Astrocyte (in vitro differentiated cells and primary cell): ENCODE results near the gene MCOLN1. TPM values are rescaled to one million over a fixed set of nuclear protein-coding genes. Genes with fewer than 3 reads are reported as not detected.

Source experiments
- DNase-seq: peaks from one replicate; pipeline ENCODE4 v3.0.0-alpha.2; 2010; ENCODE audit warnings: low read depth
- FAIRE-seq: peaks from 2 replicates; lab custom pipeline; 2011; peaks lifted over from hg19 to GRCh38; lab: Jason Lieb, UNC
- H2AFZ ChIP-seq: 2 replicates; pipeline ENCODE4 v1.6.0; 2012; ENCODE audit warnings: low read depth, low read length, inconsistent platforms
- H3K27ac ChIP-seq: 2 replicates; pipeline ENCODE4 v1.5.1; 2011; ENCODE audit warnings: low read depth, low read length, inconsistent platforms
- H3K27me3 ChIP-seq: 2 replicates; pipeline ENCODE4 v1.6.0; 2011; ENCODE audit warnings: low read length, inconsistent platforms; ENCODE audit not compliant: insufficient read depth
- H3K36me3 ChIP-seq: 2 replicates; pipeline ENCODE4 v1.5.1; 2011; ENCODE audit warnings: low read length, inconsistent platforms; ENCODE audit not compliant: insufficient read depth
- H3K4me1 ChIP-seq: 2 replicates; pipeline ENCODE4 v1.5.1; 2011; ENCODE audit warnings: low read length, inconsistent platforms; ENCODE audit not compliant: insufficient read depth
- H3K4me2 ChIP-seq: 2 replicates; pipeline ENCODE4 v1.6.0; 2012; ENCODE audit warnings: low read length, inconsistent platforms
- H3K4me3 ChIP-seq: 2 replicates; pipeline ENCODE4 v1.5.1; 2011; ENCODE audit warnings: low read depth, mild to moderate bottlenecking, low read length, inconsistent platforms; ENCODE audit not compliant: insufficient read depth
- H3K79me2 ChIP-seq: 2 replicates; pipeline ENCODE4 v1.6.0; 2012; ENCODE audit warnings: mild to moderate bottlenecking, low read length, inconsistent platforms; ENCODE audit not compliant: insufficient read depth
- H3K9ac ChIP-seq: 2 replicates; pipeline ENCODE4 v1.6.0; 2012; ENCODE audit warnings: mild to moderate bottlenecking, low read length, inconsistent platforms
- H3K9me3 ChIP-seq: 2 replicates; pipeline ENCODE4 v1.5.1; 2012; ENCODE audit warnings: low read depth, mild to moderate bottlenecking, low read length, inconsistent platforms; ENCODE audit not compliant: insufficient read depth
- H4K20me1 ChIP-seq: 2 replicates; pipeline ENCODE4 v1.6.0; 2012; ENCODE audit warnings: low read length, inconsistent platforms; ENCODE audit not compliant: insufficient read depth
- H3K27ac Mint-ChIP-seq: one replicate; pipeline ENCODE4 v1.8.0; 2021; ENCODE audit warnings: mild to moderate bottlenecking, mixed read lengths; ENCODE audit not compliant: unreplicated experiment
- H3K27me3 Mint-ChIP-seq: one replicate; pipeline ENCODE4 v1.8.0; 2021; ENCODE audit warnings: low read depth, mixed read lengths; ENCODE audit not compliant: unreplicated experiment
- H3K36me3 Mint-ChIP-seq: one replicate; pipeline ENCODE4 v1.8.0; 2021; ENCODE audit warnings: low read depth, mixed read lengths; ENCODE audit not compliant: unreplicated experiment
- H3K4me1 Mint-ChIP-seq: one replicate; pipeline ENCODE4 v1.8.0; 2021; ENCODE audit warnings: low read depth, mixed read lengths; ENCODE audit not compliant: unreplicated experiment
- H3K4me3 Mint-ChIP-seq: one replicate; pipeline ENCODE4 v1.8.0; 2021; ENCODE audit warnings: mild to moderate bottlenecking, moderate library complexity, mixed read lengths; ENCODE audit not compliant: unreplicated experiment
- H3K9me3 Mint-ChIP-seq: one replicate; pipeline ENCODE4 v1.8.0; 2021; ENCODE audit warnings: mild to moderate bottlenecking, mixed read lengths; ENCODE audit not compliant: unreplicated experiment
- EZH2 ChIP-seq: IDR thresholded peaks from 2 replicates; pipeline ENCODE4 v1.6.1; 2012; ENCODE audit warnings: mild to moderate bottlenecking, low read length, inconsistent platforms; ENCODE audit not compliant: insufficient read depth
- total RNA-seq: library from RNA; stranded (reverse); gene quantifications from 2 replicates; pipeline ENCODE4 v1.2.1, GENCODE V29; 2021
- TF ChIP-seq, protein P1 (sequence below): IDR thresholded peaks from 2 replicates; pipeline ENCODE4 v1.5.1; 2011; ENCODE audit warnings: low read depth, mild to moderate bottlenecking, inconsistent platforms, low read length, moderate library complexity; ENCODE audit not compliant: insufficient read depth

Gene MCOLN1
- total RNA-seq, 1 donor from 2014 or later = 26.2 TPM

DNA sequence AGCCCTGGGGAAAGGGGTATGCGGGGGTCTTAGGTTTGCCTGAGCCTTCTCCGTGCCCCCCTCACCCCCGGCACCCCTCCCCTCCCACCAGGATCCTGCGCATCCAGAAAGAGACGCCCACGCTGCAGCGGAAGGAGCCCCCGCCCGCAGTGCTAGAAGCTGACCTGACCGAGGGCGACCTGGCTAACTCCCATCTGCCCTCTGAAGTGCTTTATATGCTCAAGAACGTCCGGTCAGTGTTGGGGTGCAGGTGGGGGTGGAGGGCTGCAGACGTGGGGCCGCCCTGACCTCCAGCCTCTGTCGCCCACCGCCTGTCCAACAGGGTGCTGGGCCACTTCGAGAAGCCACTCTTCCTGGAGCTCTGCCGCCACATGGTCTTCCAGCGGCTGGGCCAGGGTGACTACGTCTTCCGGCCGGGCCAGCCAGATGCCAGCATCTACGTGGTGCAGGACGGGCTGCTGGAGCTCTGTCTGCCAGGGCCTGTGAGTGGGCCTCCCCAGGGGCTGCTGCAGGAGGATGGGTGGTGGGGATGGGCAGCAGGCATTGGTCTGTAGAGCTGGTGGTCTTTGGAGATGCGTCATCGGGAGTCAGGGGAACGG lies 17.5 kb downstream of the MCOLN1 start:
- TF ChIP-seq EZH2 = no peak
- TF ChIP-seq, protein P1, sequence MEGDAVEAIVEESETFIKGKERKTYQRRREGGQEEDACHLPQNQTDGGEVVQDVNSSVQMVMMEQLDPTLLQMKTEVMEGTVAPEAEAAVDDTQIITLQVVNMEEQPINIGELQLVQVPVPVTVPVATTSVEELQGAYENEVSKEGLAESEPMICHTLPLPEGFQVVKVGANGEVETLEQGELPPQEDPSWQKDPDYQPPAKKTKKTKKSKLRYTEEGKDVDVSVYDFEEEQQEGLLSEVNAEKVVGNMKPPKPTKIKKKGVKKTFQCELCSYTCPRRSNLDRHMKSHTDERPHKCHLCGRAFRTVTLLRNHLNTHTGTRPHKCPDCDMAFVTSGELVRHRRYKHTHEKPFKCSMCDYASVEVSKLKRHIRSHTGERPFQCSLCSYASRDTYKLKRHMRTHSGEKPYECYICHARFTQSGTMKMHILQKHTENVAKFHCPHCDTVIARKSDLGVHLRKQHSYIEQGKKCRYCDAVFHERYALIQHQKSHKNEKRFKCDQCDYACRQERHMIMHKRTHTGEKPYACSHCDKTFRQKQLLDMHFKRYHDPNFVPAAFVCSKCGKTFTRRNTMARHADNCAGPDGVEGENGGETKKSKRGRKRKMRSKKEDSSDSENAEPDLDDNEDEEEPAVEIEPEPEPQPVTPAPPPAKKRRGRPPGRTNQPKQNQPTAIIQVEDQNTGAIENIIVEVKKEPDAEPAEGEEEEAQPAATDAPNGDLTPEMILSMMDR = no peak
- peaks cover 15% of the 10 kb centered on the region for H3K36me3 Mint-ChIP-seq
- H3K4me3 Mint-ChIP-seq = no peak overlapping the region
- Histone ChIP-seq H3K79me2 (peaks cover 9% of the 10 kb centered on the region), H3K4me1 (peaks cover 6% of the 10 kb centered on the region), H3K4me2 (no peak overlapping the region), H3K4me3 (no peak overlapping the region), H3K9me3 (no peaks in the 10 kb centered on the region), H3K9ac (no peak overlapping the region), H2AFZ (no peak overlapping the region), H4K20me1 (peaks cover 4% of the 10 kb centered on the region), H3K27ac (no peak overlapping the region), H3K27me3 (no peaks in the 10 kb centered on the region), H3K36me3 (peaks cover 3% of the 10 kb centered on the region)
- H3K9me3 Mint-ChIP-seq = peaks cover 2% of the 10 kb centered on the region
- DNase-seq (no peak), FAIRE-seq (no peak)
- H3K27me3 Mint-ChIP-seq = no peaks in the 10 kb centered on the region
- no peaks in the 10 kb centered on the region for H3K4me1 Mint-ChIP-seq
- H3K27ac Mint-ChIP-seq = no peak overlapping the region

DNA sequence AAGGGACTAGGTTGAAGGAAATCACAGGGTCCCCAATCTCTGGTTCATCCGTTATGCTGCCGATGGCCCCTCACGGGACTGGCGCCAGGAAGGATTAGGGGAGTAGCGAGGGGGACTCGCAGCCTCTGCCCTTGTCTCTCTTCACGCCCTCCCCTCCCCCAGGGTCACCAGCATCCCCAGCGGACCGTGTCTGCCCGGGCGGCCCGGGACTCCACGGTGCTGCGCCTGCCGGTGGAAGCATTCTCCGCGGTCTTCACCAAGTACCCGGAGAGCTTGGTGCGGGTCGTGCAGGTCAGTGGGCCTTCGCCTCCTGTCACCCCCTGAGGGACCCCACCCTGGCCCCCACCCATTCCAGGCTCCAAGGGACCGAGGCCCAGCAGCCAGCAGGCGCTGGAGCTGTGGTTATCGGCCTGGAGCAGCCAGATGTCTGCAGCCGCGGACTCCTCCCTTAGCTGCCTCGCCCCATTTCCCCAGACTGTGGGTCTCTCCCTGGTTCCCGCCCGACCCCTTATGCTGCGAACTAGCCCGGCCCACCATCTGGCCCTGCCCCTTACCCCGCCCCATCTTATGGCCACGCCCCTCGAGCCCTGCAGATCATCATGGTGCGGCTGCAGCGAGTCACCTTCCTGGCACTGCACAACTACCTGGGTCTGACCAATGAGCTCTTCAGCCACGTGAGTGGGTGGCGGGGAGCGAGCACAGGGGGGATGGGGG lies 18.5 kb downstream of the MCOLN1 start:
- Histone ChIP-seq H3K9me3 (no peaks in the 10 kb centered on the region), H3K4me2 (no peak overlapping the region), H3K27ac (no peak overlapping the region), H3K36me3 (peaks cover 3% of the 10 kb centered on the region), H3K9ac (no peak overlapping the region), H3K4me3 (no peak overlapping the region), H3K4me1 (peaks cover 6% of the 10 kb centered on the region), H2AFZ (no peak overlapping the region), H3K27me3 (no peaks in the 10 kb centered on the region), H3K79me2 (peaks cover 4% of the 10 kb centered on the region), H4K20me1 (peaks cover 4% of the 10 kb centered on the region)
- Mint-ChIP-seq H3K4me1 (no peaks in the 10 kb centered on the region), H3K9me3 (peaks cover 2% of the 10 kb centered on the region), H3K4me3 (no peak overlapping the region), H3K36me3 (peaks cover 15% of the 10 kb centered on the region), H3K27ac (no peak overlapping the region), H3K27me3 (no peaks in the 10 kb centered on the region)
- DNase-seq (peak; percentile 26), FAIRE-seq (no peak)
- TF ChIP-seq EZH2 = no peak
- TF ChIP-seq, protein P1 = no peak

DNA sequence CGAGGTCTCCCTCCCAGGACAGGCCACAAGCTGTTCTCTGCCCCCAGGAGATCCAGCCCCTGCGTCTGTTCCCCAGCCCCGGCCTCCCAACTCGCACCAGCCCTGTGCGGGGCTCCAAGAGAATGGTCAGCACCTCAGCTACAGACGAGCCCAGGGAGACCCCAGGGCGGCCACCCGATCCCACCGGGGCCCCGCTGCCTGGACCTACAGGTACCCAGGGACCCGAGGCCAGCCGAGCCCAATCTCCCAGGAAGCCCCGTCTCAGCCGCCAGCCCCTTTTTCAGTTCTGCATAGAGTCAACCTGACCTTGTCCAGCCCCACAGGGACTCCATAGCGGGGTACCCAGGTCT lies 19.0 kb downstream of the MCOLN1 start:
- H3K4me1 ChIP-seq = peaks cover 1% of the 10 kb centered on the region
- no peak for TF ChIP-seq EZH2
- TF ChIP-seq, protein P1 = no peak
- Mint-ChIP-seq H3K27me3 (no peaks in the 10 kb centered on the region), H3K27ac (no peak overlapping the region), H3K4me3 (no peak overlapping the region), H3K4me1 (no peaks in the 10 kb centered on the region), H3K9me3 (peaks cover 2% of the 10 kb centered on the region), H3K36me3 (peaks cover 15% of the 10 kb centered on the region)
- H4K20me1 ChIP-seq = peaks cover 4% of the 10 kb centered on the region
- H3K4me2 ChIP-seq = no peak overlapping the region
- peaks cover 1% of the 10 kb centered on the region for H3K79me2 ChIP-seq
- H3K36me3 ChIP-seq = peaks cover 3% of the 10 kb centered on the region
- DNase-seq = no peak
- no peak overlapping the region for H3K9ac ChIP-seq
- no peak overlapping the region for H2AFZ ChIP-seq
- FAIRE-seq = no peak
- no peak overlapping the region for H3K27ac ChIP-seq
- H3K4me3 ChIP-seq = no peak overlapping the region
- no peaks in the 10 kb centered on the region for H3K9me3 ChIP-seq
- H3K27me3 ChIP-seq = no peaks in the 10 kb centered on the region
